NCI-H69 (cell line): ENCODE data around the gene DIAPH1.

Experiments
- DNase-seq: peaks from one replicate; lab custom pipeline; 2025; lab: John Stamatoyannopoulos, UW

The DIAPH1 gene

GRCh38 chr5:141484310-141484640 is 134.5 kb downstream of the DIAPH1 start:
- DNase-seq: no peak

GRCh38 chr5:141483902-141484301 is 134.9 kb downstream of the DIAPH1 start:
- DNase-seq: peak; percentile 62

GRCh38 chr5:141479776-141480175 is 139.0 kb downstream of the DIAPH1 start:
- DNase-seq: no peak

- peak; percentile 93 for DNase-seq
Observed at GRCh38 chr5:141478321-141478945, 140.4 kb downstream of the DIAPH1 start.

- DNase-seq: peak; percentile 29
Observed at GRCh38 chr5:141477815-141478214, 141.0 kb downstream of the DIAPH1 start.

GRCh38 chr5:141477044-141477575 is 141.7 kb downstream of the DIAPH1 start:
- DNase-seq: no peak

GRCh38 chr5:141476132-141476911 is 142.5 kb downstream of the DIAPH1 start:
- peak; percentile 73 for DNase-seq

GRCh38 chr5:141475625-141476131 is 143.1 kb downstream of the DIAPH1 start, which contains the start of gene PCDHGC3:
PCDHGC3 (plus strand) TSS chr5:141475966; CDS start chr5:141476117, 151 bp downstream.
- DNase-seq: peak; percentile 97

GRCh38 chr5:141465351-141465750 is 153.4 kb downstream of the DIAPH1 start:
- DNase-seq: no peak
